A673 (cell line): ENCODE results near the gene OPRL1.

Source experiments
- CTCF ChIP-seq: fragments of 300-800, 200-600 bp; sonication (generic); conservative IDR thresholded peaks from 2 replicates; pipeline ENCODE4 v1.5.1; 2017; ENCODE audit warnings: low read depth, mild to moderate bottlenecking, antibody characterized with exemption, low read length, moderate library complexity, mixed read lengths
- EZH2 ChIP-seq: fragments of 200-600 bp; sonication (generic); IDR thresholded peaks from 2 replicates; pipeline ENCODE4 v1.6.1; 2017; ENCODE audit warnings: borderline replicate concordance, low read depth, mild to moderate bottlenecking, mixed read lengths, antibody characterized with exemption, low read length; ENCODE audit not compliant: poor library complexity, severe bottlenecking

GRCh38 chr20:64063389-64064144 lies 16.3 kb upstream of the OPRL1 start:
- TF ChIP-seq CTCF = no peak
- TF ChIP-seq EZH2 = no peak
